Epithelial cell of proximal tubule (primary cell): Measurements from ENCODE around the gene SPATA16. TPM values are rescaled to one million over a fixed set of nuclear protein-coding genes. Genes with fewer than 3 reads are reported as not detected.
"Not testable (repeated sequence)": the region's sequence is repeated elsewhere in the genome, so short reads cannot be mapped to it uniquely, and the experiment has no call there.

Source experiments
- DNase-seq: peaks from one replicate; pipeline ENCODE4 v3.0.0-alpha.2; 2011; ENCODE audit warnings: low read depth
- H3K4me3 ChIP-seq: 2 replicates; pipeline ENCODE4 v1.5.1; 2011; ENCODE audit warnings: low read depth, mild to moderate bottlenecking, low read length
- total RNA-seq: library from RNA; depleted of rRNA; stranded (reverse); fragments of >200 nt; gene quantifications from 2 replicates; pipeline ENCODE4 v1.2.3, GENCODE V29; 2015
- TF ChIP-seq, protein P1 (sequence below): conservative IDR thresholded peaks from 2 replicates; pipeline ENCODE4 v1.5.1; 2012; ENCODE audit warnings: low read depth, mild to moderate bottlenecking, low read length

SPATA16 gene
- total RNA-seq, 1 donor from 2014 or later: not detected

- TF ChIP-seq, protein P1, sequence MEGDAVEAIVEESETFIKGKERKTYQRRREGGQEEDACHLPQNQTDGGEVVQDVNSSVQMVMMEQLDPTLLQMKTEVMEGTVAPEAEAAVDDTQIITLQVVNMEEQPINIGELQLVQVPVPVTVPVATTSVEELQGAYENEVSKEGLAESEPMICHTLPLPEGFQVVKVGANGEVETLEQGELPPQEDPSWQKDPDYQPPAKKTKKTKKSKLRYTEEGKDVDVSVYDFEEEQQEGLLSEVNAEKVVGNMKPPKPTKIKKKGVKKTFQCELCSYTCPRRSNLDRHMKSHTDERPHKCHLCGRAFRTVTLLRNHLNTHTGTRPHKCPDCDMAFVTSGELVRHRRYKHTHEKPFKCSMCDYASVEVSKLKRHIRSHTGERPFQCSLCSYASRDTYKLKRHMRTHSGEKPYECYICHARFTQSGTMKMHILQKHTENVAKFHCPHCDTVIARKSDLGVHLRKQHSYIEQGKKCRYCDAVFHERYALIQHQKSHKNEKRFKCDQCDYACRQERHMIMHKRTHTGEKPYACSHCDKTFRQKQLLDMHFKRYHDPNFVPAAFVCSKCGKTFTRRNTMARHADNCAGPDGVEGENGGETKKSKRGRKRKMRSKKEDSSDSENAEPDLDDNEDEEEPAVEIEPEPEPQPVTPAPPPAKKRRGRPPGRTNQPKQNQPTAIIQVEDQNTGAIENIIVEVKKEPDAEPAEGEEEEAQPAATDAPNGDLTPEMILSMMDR: no peak
- no peak overlapping the region for H3K4me3 ChIP-seq
- DNase-seq: no peak
Observed at GRCh38 chr3:172892158-172892557, 248.9 kb downstream of the SPATA16 start.

GRCh38 chr3:172885704-172886103, 255.3 kb downstream of the SPATA16 start:
- DNase-seq: no peak
- TF ChIP-seq, protein P1: no peak
- no peak overlapping the region for H3K4me3 ChIP-seq

- H3K4me3 ChIP-seq: no peak overlapping the region
Observed at GRCh38 chr3:172882563-172882962, 258.5 kb downstream of the SPATA16 start.

GRCh38 chr3:172879381-172879780, 261.7 kb downstream of the SPATA16 start:
- not testable (repeated sequence) for DNase-seq

More at GRCh38 chr3:172882563-172882962, 258.5 kb downstream of the SPATA16 start:
- TF ChIP-seq, protein P1: no peak
- no peak for DNase-seq

GRCh38 chr3:172877011-172877410, 264.0 kb downstream of the SPATA16 start:
- TF ChIP-seq, protein P1: no peak
- no peak for DNase-seq
- no peak overlapping the region for H3K4me3 ChIP-seq

More at GRCh38 chr3:172879381-172879780, 261.7 kb downstream of the SPATA16 start:
- not testable (repeated sequence) for H3K4me3 ChIP-seq

- DNase-seq: no peak
- TF ChIP-seq, protein P1: no peak
Observed at GRCh38 chr3:172876297-172876696, 264.7 kb downstream of the SPATA16 start.

GRCh38 chr3:172875039-172875438, 266.0 kb downstream of the SPATA16 start:
- no peak for DNase-seq
- TF ChIP-seq, protein P1: no peak
- H3K4me3 ChIP-seq: no peak overlapping the region

More at GRCh38 chr3:172876297-172876696, 264.7 kb downstream of the SPATA16 start:
- no peak overlapping the region for H3K4me3 ChIP-seq
